Keratinocyte (primary cell): Measurements from ENCODE around the gene NRBF2. TPM values are rescaled to one million over a fixed set of nuclear protein-coding genes. Genes with fewer than 3 reads are reported as not detected.

ENCODE experiments used
- DNase-seq: peaks from one replicate; pipeline ENCODE4 v3.0.0-alpha.2; 2011; ENCODE audit warnings: low read depth, missing footprints, low spot score
- FAIRE-seq: peaks from 2 replicates; lab custom pipeline; 2011; peaks lifted over from hg19 to GRCh38; lab: Jason Lieb, UNC
- H2AFZ ChIP-seq: 2 replicates; pipeline ENCODE4 v1.6.0; 2012; ENCODE audit warnings: low read length, control low read depth, inconsistent platforms; ENCODE audit not compliant: control insufficient read depth
- H3K27ac ChIP-seq: 2 replicates; pipeline ENCODE4 v1.5.1; 2011; ENCODE audit warnings: low read length; ENCODE audit not compliant: control insufficient read depth, insufficient read depth
- H3K27me3 ChIP-seq: 3 replicates; pipeline ENCODE4 v1.6.0; 2011; ENCODE audit warnings: low read length; ENCODE audit not compliant: control insufficient read depth, insufficient read depth; ENCODE audit errors: extremely low read depth
- H3K36me3 ChIP-seq, 2 experiments: 2 replicates in 1 of 2; 3 replicates in 1 of 2; pipeline ENCODE4 v1.5.1; 2011; ENCODE audit warnings: low read length in 2 of 2, mild to moderate bottlenecking in 1 of 2; ENCODE audit not compliant: control insufficient read depth in 2 of 2, insufficient read depth in 2 of 2; ENCODE audit errors: extremely low read depth in 1 of 2
- H3K4me1 ChIP-seq: 3 replicates; pipeline ENCODE4 v1.5.1; 2011; ENCODE audit warnings: low read length; ENCODE audit not compliant: control insufficient read depth, insufficient read depth; ENCODE audit errors: extremely low read depth
- H3K4me2 ChIP-seq: 3 replicates; pipeline ENCODE4 v1.6.0; 2011; ENCODE audit warnings: low read depth, low read length; ENCODE audit not compliant: control insufficient read depth, insufficient read depth; ENCODE audit errors: extremely low read depth
- H3K4me3 ChIP-seq, 3 experiments: fragments of 200-600 bp in 1 of 3; sonication (generic) in 1 of 3; 2 replicates in 2 of 3; 3 replicates in 1 of 3; pipeline ENCODE4 v1.5.1; 2011 to 2016; ENCODE audit warnings: low read length in 3 of 3, mild to moderate bottlenecking in 3 of 3, control low read depth in 2 of 3, inconsistent platforms in 1 of 3, low read depth in 1 of 3, mixed read lengths in 1 of 3, mixed run types in 1 of 3, moderate library complexity in 1 of 3; ENCODE audit not compliant: control insufficient read depth in 2 of 3, insufficient read depth in 2 of 3; ENCODE audit errors: extremely low read depth in 1 of 3
- H3K79me2 ChIP-seq: 2 replicates; pipeline ENCODE4 v1.6.0; 2012; ENCODE audit warnings: low read length; ENCODE audit not compliant: control insufficient read depth, insufficient read depth
- H3K9ac ChIP-seq: 3 replicates; pipeline ENCODE4 v1.6.0; 2011; ENCODE audit warnings: low read length; ENCODE audit not compliant: control insufficient read depth, insufficient read depth; ENCODE audit errors: extremely low read depth
- H3K9me1 ChIP-seq: 3 replicates; pipeline ENCODE4 v1.6.0; 2011; ENCODE audit warnings: low read length; ENCODE audit not compliant: control insufficient read depth, insufficient read depth; ENCODE audit errors: extremely low read depth
- H3K9me3 ChIP-seq: 2 replicates; pipeline ENCODE4 v1.5.1; 2012; ENCODE audit warnings: low read depth, low read length; ENCODE audit not compliant: control insufficient read depth
- H4K20me1 ChIP-seq: 3 replicates; pipeline ENCODE4 v1.6.0; 2011; ENCODE audit warnings: low read length; ENCODE audit not compliant: control insufficient read depth, insufficient read depth; ENCODE audit errors: extremely low read depth
- CTCF ChIP-seq, 3 experiments: IDR thresholded peaks in 1 of 3; conservative IDR thresholded peaks in 1 of 3; optimal IDR thresholded peaks in 1 of 3; 2 replicates in 2 of 3; 3 replicates in 1 of 3; pipeline versions ENCODE3 to v1.5.1; 2011; ENCODE audit warnings: low read length in 3 of 3, mild to moderate bottlenecking in 3 of 3, moderate library complexity in 2 of 3, control low read depth in 1 of 3, inconsistent platforms in 1 of 3; ENCODE audit not compliant: insufficient read depth in 2 of 3; ENCODE audit errors: extremely low read depth in 1 of 3
- EZH2 ChIP-seq: IDR thresholded peaks from one replicate; pipeline ENCODE4 v1.6.1; 2012; ENCODE audit warnings: inconsistent platforms, mild to moderate bottlenecking, low read length, moderate library complexity
- dilution Hi-C: fragments of 300-500 bp; cut with MboI; formaldehyde crosslinking; loops from one replicate; pipeline ENCODE4 v1.7.0; 2020; ENCODE audit warnings: low sequenced_read_pairs; ENCODE audit not compliant: extremely low pct_ligation_motif_present
- polyA plus RNA-seq, 5 experiments: library from polyadenylated mRNA; depleted of rRNA in 3 of 5; stranded (reverse) in 3 of 5; stranded (forward) in 1 of 5; unstranded in 1 of 5; fragments of >200 nt; gene quantifications; 1 replicate in 1 of 5; 2 replicates in 3 of 5; 3 replicates in 1 of 5; pipeline versions ENCODE4 v1.2.1 to v1.2.3, GENCODE V29; 2011 to 2012; ENCODE audit warnings: missing spikeins in 2 of 5, low read depth in 1 of 5, low replicate concordance in 1 of 5

NRBF2 gene
- polyA plus RNA-seq, 1 donor (not counting 4 experiments of a cell fraction or from before 2014, with no cell fraction given) = 31.1 TPM

- no peaks in the 10 kb centered on the region for H4K20me1 ChIP-seq
- no peaks in the 10 kb centered on the region for H3K9me1 ChIP-seq
- no peaks in the 10 kb centered on the region for H3K27me3 ChIP-seq
- dilution Hi-C loops = no loop called here
- no peak overlapping the region for H2AFZ ChIP-seq
- no peak overlapping the region for H3K4me2 ChIP-seq
- no peak overlapping the region for H3K9ac ChIP-seq
- H3K36me3 ChIP-seq = peaks cover 2 to 12% of the 10 kb centered on the region in 2 experiments
- TF ChIP-seq EZH2 = no peak
- H3K27ac ChIP-seq = no peak overlapping the region
- H3K79me2 ChIP-seq = no peaks in the 10 kb centered on the region
- no peaks in the 10 kb centered on the region for H3K9me3 ChIP-seq
- no peaks in the 10 kb centered on the region for H3K4me1 ChIP-seq
- FAIRE-seq (no peak), DNase-seq (no peak)
- H3K4me3 ChIP-seq = no peak overlapping the region
Observed at GRCh38 chr10:63161592-63161991, 28.5 kb downstream of the NRBF2 start.

- Histone ChIP-seq H3K27me3 (no peaks in the 10 kb centered on the region), H3K79me2 (no peaks in the 10 kb centered on the region), H3K9me3 (no peaks in the 10 kb centered on the region), H3K4me1 (no peaks in the 10 kb centered on the region), H3K9me1 (no peaks in the 10 kb centered on the region), H2AFZ (no peak overlapping the region), H3K4me3 (no peak overlapping the region), H3K36me3 (peaks cover 4 to 14% of the 10 kb centered on the region in 2 experiments), H3K27ac (no peak overlapping the region), H4K20me1 (no peaks in the 10 kb centered on the region), H3K9ac (no peak overlapping the region), H3K4me2 (no peak overlapping the region)
- TF ChIP-seq EZH2 = no peak
- TF ChIP-seq CTCF (optimal IDR thresholded peaks at IDR 0.05 in 1 of 3, IDR thresholded peaks at IDR 0.05 in 1 of 3, conservative IDR thresholded peaks at IDR 0.05 in 1 of 3; ENCODE audit: extremely low read depth in 1 of 3, insufficient read depth in 2 of 3, low read length in 3 of 3) = no peak
- dilution Hi-C loops = no loop called here
- no peak for DNase-seq
- no peak for FAIRE-seq
Observed at GRCh38 chr10:63164166-63164623, 31.1 kb downstream of the NRBF2 start.

GRCh38 chr10:63165249-63165648 lies 32.1 kb downstream of the NRBF2 start:
- H3K4me1 ChIP-seq = no peaks in the 10 kb centered on the region
- FAIRE-seq = no peak
- no peaks in the 10 kb centered on the region for H3K27me3 ChIP-seq
- H3K27ac ChIP-seq = no peak overlapping the region
- H3K36me3 ChIP-seq = peaks cover 4 to 20% of the 10 kb centered on the region in 2 experiments
- no peak overlapping the region for H3K4me3 ChIP-seq
- no peak overlapping the region for H3K4me2 ChIP-seq
- no peak for DNase-seq
- H3K79me2 ChIP-seq = no peaks in the 10 kb centered on the region
- H3K9ac ChIP-seq = no peak overlapping the region
- dilution Hi-C loops = no loop called here
- H3K9me3 ChIP-seq = no peaks in the 10 kb centered on the region
- H2AFZ ChIP-seq = no peak overlapping the region
- H3K9me1 ChIP-seq = no peaks in the 10 kb centered on the region
- TF ChIP-seq CTCF (optimal IDR thresholded peaks at IDR 0.05 in 1 of 3, IDR thresholded peaks at IDR 0.05 in 1 of 3, conservative IDR thresholded peaks at IDR 0.05 in 1 of 3; ENCODE audit: extremely low read depth in 1 of 3, insufficient read depth in 2 of 3, low read length in 3 of 3) = no peak
- TF ChIP-seq EZH2 = no peak
- no peaks in the 10 kb centered on the region for H4K20me1 ChIP-seq
